OCI-LY3 (cell line): ENCODE measurements around the gene HUS1.
A peak's percentile ranks its signal among the peaks of the same experiment; 100 is the strongest.

ENCODE experiments used
- H2AFZ ChIP-seq: fragments of 200-600, 300-600 bp; shearing (Covaris generic); 2 replicates; pipeline ENCODE4 v1.6.0; 2014; ENCODE audit warnings: antibody characterized with exemption, low read depth, low read length
- H3K27ac ChIP-seq: fragments of 200-600, 300-600 bp; sonication (generic); 2 replicates; pipeline ENCODE4 v1.5.1; 2014; ENCODE audit warnings: mild to moderate bottlenecking, low read length, moderate library complexity, mixed read lengths
- H3K27me3 ChIP-seq: fragments of 200-600, 300-600 bp; sonication (generic); 2 replicates; pipeline ENCODE4 v1.6.1; 2014; ENCODE audit warnings: low read depth, low read length, mixed read lengths
- H3K36me3 ChIP-seq: fragments of 200-600, 300-600 bp; sonication (generic); replicated peaks from 2 replicates; pipeline ENCODE3; 2014; ENCODE audit warnings: low read depth, low read length, mixed read lengths
- H3K4me1 ChIP-seq: fragments of 300-600, 200-600 bp; sonication (generic); 2 replicates; pipeline ENCODE4 v1.6.1; 2014; ENCODE audit warnings: low read length, mixed read lengths
- H3K4me2 ChIP-seq: fragments of 200-600, 300-600 bp; sonication (generic); 2 replicates; pipeline ENCODE4 v1.6.1; 2014; ENCODE audit warnings: low read length, mixed read lengths
- H3K4me3 ChIP-seq: fragments of 300-600, 200-600 bp; sonication (generic); 2 replicates; pipeline ENCODE4 v1.5.1; 2014; ENCODE audit warnings: antibody characterized with exemption, mild to moderate bottlenecking, low read length, moderate library complexity
- H3K79me2 ChIP-seq: fragments of 300-600, 200-600 bp; shearing (Covaris generic); 2 replicates; pipeline ENCODE4 v1.6.1; 2014; ENCODE audit warnings: mild to moderate bottlenecking, low read length, mixed read lengths
- H3K9ac ChIP-seq: fragments of 300-600, 200-600 bp; shearing (Covaris generic); 2 replicates; pipeline ENCODE4 v1.6.0; 2014; ENCODE audit warnings: mild to moderate bottlenecking, low read length, moderate library complexity
- H3K9me3 ChIP-seq: fragments of 200-600, 300-600 bp; shearing (Covaris generic); 2 replicates; pipeline ENCODE4 v1.6.1; 2014; ENCODE audit warnings: low read length, mixed read lengths; ENCODE audit not compliant: insufficient read depth
- H4K20me1 ChIP-seq: fragments of 200-600, 300-600 bp; sonication (generic); 2 replicates; pipeline ENCODE4 v1.6.1; 2016; ENCODE audit warnings: low read length, mixed read lengths; ENCODE audit not compliant: insufficient read depth
- EZH2phosphoT487 ChIP-seq: fragments of 200-600 bp; shearing (Covaris generic); IDR thresholded peaks from 2 replicates; pipeline ENCODE4 v1.6.1; 2018; ENCODE audit warnings: antibody characterized with exemption, mixed run types, low read depth
- TF ChIP-seq, protein P1 (sequence below): fragments of 200-600, 300-600 bp; sonication (generic); IDR thresholded peaks from 2 replicates; pipeline ENCODE4 v1.5.1; 2014; ENCODE audit warnings: antibody characterized with exemption, low read length, low read depth

Gene HUS1

DNA sequence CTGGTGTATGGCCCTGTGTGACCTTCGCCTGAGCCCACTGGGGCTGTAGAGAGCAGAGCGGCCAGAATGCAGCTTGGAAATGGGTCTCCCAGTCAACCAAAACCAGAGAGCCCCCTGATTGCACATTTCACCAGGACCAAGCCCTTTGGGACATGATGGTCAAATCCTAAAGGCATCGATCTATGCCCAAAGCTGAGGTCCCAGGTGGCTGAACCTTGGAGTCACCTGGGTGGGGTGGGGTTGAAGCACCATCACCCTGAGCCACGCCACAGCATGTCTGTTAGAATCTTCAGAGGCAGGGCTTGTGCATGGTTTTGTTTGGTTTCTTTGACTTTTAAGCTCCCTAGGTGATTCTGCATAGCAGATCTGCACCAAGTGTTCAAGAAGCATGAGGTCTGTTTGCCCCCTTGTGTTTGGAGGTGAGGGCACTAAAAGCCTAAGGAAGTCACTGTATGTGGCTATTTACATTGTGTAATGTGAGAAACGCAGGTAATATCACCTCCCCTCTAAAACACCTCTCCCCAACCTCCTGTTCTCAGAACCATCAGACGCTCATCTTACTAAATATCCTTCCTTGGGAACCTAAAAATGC, 40.7 kb downstream of the HUS1 start:
- H3K4me1 ChIP-seq, result peaks cover 36% of the 10 kb centered on the region
- no peak overlapping the region for H2AFZ ChIP-seq
- peaks cover 71% of the 10 kb centered on the region for H3K27me3 ChIP-seq
- peak overlapping the region; percentile 93 for H3K4me2 ChIP-seq
- no peaks in the 10 kb centered on the region for H3K36me3 ChIP-seq
- H3K79me2 ChIP-seq, result no peaks in the 10 kb centered on the region
- H3K9ac ChIP-seq, result 0 out of 2 replicates have a peak overlapping the region, but pooled peaks have one; percentile 9
- peaks cover 6% of the 10 kb centered on the region; the same call in 1 of the 2 replicates for H4K20me1 ChIP-seq
- TF ChIP-seq, protein P1, sequence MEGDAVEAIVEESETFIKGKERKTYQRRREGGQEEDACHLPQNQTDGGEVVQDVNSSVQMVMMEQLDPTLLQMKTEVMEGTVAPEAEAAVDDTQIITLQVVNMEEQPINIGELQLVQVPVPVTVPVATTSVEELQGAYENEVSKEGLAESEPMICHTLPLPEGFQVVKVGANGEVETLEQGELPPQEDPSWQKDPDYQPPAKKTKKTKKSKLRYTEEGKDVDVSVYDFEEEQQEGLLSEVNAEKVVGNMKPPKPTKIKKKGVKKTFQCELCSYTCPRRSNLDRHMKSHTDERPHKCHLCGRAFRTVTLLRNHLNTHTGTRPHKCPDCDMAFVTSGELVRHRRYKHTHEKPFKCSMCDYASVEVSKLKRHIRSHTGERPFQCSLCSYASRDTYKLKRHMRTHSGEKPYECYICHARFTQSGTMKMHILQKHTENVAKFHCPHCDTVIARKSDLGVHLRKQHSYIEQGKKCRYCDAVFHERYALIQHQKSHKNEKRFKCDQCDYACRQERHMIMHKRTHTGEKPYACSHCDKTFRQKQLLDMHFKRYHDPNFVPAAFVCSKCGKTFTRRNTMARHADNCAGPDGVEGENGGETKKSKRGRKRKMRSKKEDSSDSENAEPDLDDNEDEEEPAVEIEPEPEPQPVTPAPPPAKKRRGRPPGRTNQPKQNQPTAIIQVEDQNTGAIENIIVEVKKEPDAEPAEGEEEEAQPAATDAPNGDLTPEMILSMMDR, result peak; percentile 65
- no peak for TF ChIP-seq EZH2phosphoT487
- H3K9me3 ChIP-seq, result no peaks in the 10 kb centered on the region
- H3K4me3 ChIP-seq, result peak overlapping the region; percentile 47
- H3K27ac ChIP-seq, result peak overlapping the region; percentile 55

DNA sequence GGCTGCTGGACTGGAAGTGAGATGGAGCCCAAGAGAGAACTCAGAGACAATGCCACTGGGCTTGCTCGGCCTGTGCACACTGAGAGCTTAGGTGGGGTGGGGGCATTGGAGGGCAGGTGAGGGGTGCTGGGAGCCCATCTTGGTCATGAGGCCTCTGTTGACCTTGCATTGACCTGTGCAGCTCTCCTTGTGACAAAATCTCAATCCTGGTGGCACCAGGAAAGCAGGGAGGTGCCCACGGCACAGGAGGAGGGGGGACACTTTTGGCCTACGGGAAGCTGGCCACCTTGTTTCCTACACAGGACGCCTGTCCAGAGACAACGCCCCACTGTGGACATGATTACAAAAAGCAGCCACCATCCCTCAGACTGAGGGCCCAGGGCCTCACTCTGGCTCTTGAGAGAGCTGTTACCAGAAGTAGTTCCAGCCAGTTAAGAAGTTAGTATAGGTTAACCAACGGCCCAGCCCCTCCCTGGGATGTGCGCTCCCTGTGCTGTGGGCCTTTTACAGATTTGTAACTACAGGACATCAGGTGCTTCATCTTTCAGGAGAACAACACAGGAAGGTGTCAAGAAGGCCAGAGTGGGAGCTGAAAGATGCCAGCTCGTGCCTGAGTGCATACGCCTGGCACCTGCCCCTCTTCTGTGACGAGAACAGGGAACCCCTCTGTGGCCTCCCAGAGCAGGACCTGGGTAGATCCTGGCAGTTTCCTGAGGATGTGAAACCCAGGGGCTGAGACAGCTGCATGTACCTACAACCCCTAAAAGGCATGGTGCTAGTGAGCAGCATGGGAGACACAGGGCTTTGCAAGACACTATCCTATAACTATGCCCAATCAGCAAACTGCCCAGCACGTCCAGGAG, 41.5 kb downstream of the HUS1 start:
- peaks cover 36% of the 10 kb centered on the region for H3K4me1 ChIP-seq
- H3K27me3 ChIP-seq, result peaks cover 74% of the 10 kb centered on the region
- no peak for TF ChIP-seq EZH2phosphoT487
- TF ChIP-seq, protein P1, result peak; percentile 11; the same call in 1 of the 2 replicates
- peak overlapping the region; percentile 93 for H3K4me2 ChIP-seq
- no peaks in the 10 kb centered on the region for H3K9me3 ChIP-seq
- H3K36me3 ChIP-seq, result no peaks in the 10 kb centered on the region
- peak overlapping the region; percentile 68 for H3K27ac ChIP-seq
- H3K79me2 ChIP-seq, result no peaks in the 10 kb centered on the region
- no peak overlapping the region for H2AFZ ChIP-seq
- H3K9ac ChIP-seq, result peak overlapping the region; percentile 24; the same call in 1 of the 2 replicates
- H4K20me1 ChIP-seq, result peaks cover 6% of the 10 kb centered on the region; the same call in 1 of the 2 replicates
- peak overlapping the region; percentile 66 for H3K4me3 ChIP-seq

DNA sequence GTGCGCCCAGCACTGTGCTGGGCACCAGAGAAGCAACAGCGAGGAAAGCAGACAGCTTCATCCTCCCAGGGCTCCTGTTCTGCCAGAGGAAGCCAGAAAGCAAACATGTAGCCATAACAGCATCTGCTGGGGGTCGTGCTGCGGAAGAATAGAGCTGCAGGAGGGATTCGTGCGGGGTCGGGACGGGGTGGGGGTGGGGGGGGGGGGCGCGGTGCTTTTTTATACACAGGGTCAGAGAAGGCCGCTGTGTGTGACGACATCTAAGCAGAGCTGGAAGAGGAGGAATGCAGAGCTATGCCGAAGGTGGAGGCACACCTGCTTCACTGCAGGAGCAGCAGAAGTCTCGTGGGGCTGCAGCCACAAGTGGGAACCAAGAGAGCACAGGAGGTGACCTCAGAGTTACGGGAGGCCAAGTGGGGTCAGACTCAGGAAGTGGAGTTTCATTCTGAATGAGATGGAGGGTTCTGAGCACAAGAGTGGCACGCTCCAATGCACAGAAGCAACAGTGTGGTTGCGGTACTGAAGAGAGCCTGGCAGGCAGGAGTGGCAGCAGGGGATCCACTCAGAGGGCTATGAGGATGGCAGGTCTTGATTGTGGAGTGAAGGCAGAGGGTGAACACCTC, 42.2 kb downstream of the HUS1 start:
- no peaks in the 10 kb centered on the region for H3K9me3 ChIP-seq
- peaks cover 81% of the 10 kb centered on the region for H3K27me3 ChIP-seq
- peak overlapping the region; percentile 70 for H3K4me3 ChIP-seq
- H4K20me1 ChIP-seq, result peaks cover 6% of the 10 kb centered on the region; the same call in 1 of the 2 replicates
- peaks cover 36% of the 10 kb centered on the region for H3K4me1 ChIP-seq
- TF ChIP-seq, protein P1, result no peak
- peak; percentile 96 for TF ChIP-seq EZH2phosphoT487
- no peak overlapping the region for H2AFZ ChIP-seq
- no peaks in the 10 kb centered on the region for H3K36me3 ChIP-seq
- H3K4me2 ChIP-seq, result peak overlapping the region; percentile 93
- no peaks in the 10 kb centered on the region for H3K79me2 ChIP-seq
- H3K9ac ChIP-seq, result peak overlapping the region; percentile 24
- H3K27ac ChIP-seq, result peak overlapping the region; percentile 68

GRCh38 chr7:47936323-47936722, 43.1 kb downstream of the HUS1 start:
- H2AFZ ChIP-seq, result no peak overlapping the region
- peaks cover 81% of the 10 kb centered on the region for H3K27me3 ChIP-seq
- H3K9ac ChIP-seq, result peak overlapping the region; percentile 9; the same call in 1 of the 2 replicates
- peaks cover 6% of the 10 kb centered on the region; the same call in 1 of the 2 replicates for H4K20me1 ChIP-seq
- H3K79me2 ChIP-seq, result no peaks in the 10 kb centered on the region
- H3K9me3 ChIP-seq, result no peaks in the 10 kb centered on the region
- no peaks in the 10 kb centered on the region for H3K36me3 ChIP-seq
- TF ChIP-seq, protein P1, result no peak
- 0 out of 2 replicates have a peak, but pooled peaks have one; percentile 18 for TF ChIP-seq EZH2phosphoT487
- H3K27ac ChIP-seq, result no peak overlapping the region
- H3K4me3 ChIP-seq, result peak overlapping the region; percentile 70
- H3K4me2 ChIP-seq, result peak overlapping the region; percentile 88
- peaks cover 36% of the 10 kb centered on the region for H3K4me1 ChIP-seq
